GM21526 (cell line): ENCODE data around the gene MRPL53.
A peak's percentile ranks its signal among the peaks of the same experiment; 100 is the strongest.

ENCODE experiments used
- ATAC-seq: cut with Tn5 transposase; IDR thresholded peaks from one replicate; pipeline ENCODE4 v1.9.1; 2021; ENCODE audit warnings: moderate library complexity; ENCODE audit not compliant: unreplicated experiment, low FRiP score

The MRPL53 gene

GRCh38 chr2:74472086-74472944, at the start of gene MRPL53:
Gene MRPL53, minus strand, starts transcription at chr2:74472680. Its CDS starts 20 bp downstream, at chr2:74472660.
- ATAC-seq: peak; percentile 70

DNA sequence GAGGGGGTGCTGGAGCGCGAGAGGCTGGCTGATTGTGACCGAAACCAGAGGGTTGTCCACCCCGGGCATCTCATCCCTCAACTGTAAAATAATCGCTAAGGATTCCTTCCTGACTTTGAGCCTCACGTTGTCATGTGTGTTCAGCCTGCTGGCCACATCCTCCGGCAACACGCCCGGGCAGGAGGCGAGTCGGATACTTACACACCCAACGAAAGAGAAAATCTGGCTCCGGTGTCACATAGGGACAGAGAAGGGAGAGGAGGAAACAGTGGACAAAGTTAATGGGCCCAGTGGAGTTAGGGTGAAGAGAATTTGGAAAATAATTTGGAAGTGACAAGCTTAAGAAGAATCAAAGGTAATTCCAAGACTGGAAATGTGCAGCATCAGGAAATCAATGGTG, 44.2 kb upstream of the MRPL53 start:
- ATAC-seq: no peak

GRCh38 chr2:74515981-74516633, 43.6 kb upstream of the MRPL53 start:
- no peak for ATAC-seq

DNA sequence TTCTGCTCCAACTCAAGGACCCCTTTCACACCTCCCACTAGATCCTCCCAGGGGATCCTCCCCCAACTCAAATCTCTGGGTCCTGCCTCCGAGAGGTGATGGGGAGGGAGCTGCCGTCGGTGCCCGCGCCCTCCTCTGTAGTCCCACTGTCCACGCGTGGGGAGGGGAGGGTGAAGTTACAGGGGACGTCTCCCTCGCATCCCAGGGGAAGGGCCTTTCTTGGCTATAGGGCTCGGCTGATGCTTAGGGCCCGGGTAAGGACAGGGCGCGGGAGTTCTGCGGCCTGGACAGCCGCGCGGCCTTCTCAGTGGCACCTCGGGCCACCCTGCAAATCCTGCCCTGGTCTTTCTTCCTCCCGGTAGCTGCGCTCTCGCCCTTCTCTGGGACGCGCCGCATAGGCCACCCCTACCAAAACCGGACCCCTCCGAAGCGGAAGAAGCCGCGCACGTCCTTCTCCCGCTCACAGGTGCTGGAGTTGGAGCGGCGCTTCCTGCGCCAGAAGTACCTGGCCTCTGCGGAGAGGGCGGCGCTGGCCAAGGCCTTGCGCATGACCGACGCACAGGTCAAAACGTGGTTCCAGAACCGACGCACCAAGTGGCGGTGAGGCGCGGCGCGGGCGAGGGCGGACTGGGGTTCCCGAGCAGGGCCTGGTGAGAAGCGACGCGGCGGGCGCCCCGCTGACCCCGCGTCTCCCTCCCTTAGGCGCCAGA, 42.9 kb upstream of the MRPL53 start:
- no peak for ATAC-seq

DNA sequence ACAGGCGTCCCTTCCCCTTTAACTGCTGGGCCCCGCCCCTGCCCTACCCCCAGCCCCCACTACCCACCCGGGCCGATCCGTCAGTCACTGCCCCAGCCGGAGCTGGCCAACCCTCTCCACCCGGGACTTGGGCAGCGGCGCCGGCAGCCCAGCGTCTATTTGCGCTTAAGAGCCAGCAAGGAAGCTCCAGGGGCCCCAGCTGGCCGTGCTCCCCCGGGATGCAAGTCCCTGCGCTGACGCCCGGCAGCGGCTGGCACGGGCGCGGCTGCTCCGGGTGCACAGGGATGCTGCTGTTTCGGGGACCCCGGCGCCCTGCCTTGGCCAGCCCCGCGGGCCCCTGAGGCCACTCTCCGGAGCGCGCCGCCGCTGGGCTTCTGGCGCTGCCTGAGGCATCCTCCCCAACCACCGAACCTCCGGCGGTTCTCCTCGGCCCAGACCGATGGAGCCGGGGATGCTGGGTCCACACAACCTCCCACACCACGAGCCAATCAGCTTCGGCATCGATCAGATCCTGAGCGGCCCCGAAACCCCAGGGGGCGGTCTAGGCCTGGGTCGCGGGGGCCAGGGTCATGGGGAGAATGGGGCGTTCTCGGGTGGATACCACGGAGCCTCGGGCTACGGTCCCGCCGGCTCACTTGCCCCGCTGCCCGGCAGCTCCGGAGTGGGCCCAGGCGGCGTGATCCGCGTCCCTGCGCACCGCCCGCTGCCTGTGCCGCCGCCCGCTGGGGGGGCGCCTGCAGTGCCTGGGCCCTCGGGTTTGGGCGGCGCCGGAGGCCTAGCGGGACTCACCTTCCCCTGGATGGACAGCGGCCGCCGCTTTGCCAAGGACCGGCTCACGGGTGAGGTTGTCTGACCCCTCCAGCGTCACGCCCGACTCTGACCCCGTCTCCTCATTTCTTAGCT, 42.1 kb upstream of the MRPL53 start, which contains the start of gene TLX2:
TLX2 (plus strand) TSS at position 83 of the 903 bp plus-strand sequence; CDS start at position 440, 357 bp downstream.
- ATAC-seq: no peak

GRCh38 chr2:74513605-74514367, 41.3 kb upstream of the MRPL53 start:
- ATAC-seq: no peak

DNA sequence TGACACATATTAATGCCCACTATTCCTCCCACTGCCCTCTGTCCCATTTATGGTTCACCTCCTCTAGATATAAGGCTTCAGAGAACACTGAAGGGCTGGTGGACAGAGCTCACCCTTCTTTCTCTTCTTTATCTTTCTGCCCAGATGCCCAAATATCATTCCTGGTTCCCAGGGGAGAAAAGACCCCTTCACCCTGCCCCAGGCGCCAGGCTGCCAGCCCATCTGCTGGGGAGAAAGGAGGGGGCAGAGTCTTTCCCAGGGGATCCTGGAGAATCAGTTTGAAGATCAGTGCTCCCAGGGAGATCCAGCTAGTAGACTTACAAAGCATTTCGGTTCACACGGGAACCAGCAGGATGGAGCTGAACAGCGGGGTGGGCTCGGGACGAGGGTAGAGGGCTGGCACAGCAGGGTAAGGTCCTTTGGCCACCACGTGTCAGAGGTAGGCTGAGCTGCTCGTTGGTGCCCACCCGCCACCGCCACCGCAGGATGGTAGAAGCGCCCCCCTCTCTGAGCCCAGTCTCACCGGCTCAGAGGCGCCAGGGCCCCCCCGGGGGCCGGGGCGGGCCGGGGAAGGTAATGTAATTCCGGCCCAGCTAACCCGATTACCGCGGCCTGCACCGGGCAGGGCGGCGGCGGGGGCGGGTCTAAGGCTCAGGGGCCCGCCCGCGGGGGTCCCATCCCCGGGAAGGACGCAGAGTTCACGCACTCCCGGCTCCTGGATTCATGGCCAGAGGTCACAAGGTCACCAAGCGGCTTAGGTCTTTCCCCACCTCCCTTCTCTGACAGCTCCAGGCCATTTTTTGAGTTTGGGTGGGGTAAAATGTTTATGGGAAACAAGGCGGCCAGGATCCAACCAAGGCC, 40.5 kb upstream of the MRPL53 start:
- ATAC-seq: no peak

GRCh38 chr2:74511104-74511989, 38.9 kb upstream of the MRPL53 start:
- no peak for ATAC-seq

- ATAC-seq: no peak
Measured at GRCh38 chr2:74510272-74510671, 37.8 kb upstream of the MRPL53 start.

DNA sequence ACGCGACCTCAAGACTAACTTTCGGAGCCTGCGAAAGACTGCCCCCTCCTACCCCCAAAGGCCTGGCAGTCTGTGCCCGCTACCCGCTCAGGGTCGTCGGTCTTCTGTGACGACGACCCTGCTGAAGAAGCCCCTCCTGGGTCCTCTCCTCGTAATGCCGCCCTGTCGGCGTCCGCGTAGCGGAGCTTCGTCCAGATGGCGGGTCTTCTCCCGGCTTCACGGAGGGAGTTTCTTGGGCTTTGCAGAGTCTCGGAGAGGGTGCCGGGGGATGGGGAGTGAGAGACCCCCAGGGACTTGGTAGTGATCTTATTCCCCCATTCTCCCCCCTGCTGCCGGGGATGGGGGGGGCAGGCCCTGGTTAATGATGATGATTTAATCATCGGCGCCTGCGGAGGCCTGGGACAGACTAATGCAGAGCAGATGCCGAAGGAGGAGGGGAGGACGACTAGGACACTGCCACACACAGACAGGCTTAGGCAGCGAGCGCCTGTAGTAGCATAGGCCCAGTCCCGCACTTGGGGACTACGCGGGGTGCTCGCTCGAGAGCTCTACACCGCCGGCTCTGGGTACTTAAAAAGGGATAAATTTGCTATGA, 35.5 kb upstream of the MRPL53 start:
- ATAC-seq: no peak

DNA sequence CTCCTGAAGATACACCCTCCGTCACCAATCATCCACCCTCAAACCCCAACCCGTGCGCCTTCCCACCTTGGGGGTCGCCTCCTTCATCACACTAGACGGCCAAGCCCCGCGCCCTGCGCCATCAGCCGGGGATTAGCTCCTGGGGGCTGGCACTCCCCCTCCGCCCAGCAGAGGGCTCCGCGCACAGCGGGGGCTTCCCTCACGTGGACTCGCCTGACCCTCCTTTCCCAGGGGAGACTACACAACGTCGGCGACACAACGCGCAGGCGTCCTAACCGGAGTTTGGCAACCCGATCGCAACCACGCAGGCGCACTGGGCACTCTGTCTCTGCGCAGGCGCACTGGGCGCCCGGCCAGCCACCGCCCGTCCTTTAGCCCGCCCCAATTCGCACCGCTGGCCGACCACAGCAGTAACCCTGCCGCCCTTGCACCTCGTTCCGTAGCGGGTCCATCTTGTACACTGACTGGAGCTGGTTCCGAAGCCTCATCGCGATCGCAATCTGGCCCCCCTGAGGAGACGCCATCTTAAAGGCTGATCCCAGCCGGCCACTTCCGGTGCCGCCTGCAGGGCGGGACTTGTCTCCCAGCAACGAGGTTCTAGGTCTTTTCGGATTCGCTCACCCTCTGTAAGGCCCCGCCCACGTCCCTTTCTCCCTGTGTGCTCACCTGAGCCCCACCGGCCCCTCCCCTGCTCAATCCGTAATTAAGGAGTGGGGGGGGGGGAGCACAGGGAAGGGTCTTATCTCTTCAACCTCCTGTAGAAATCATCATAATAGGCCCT, 34.9 kb upstream of the MRPL53 start, which contains the start of gene PCGF1:
PCGF1 (minus strand) TSS at position 551 of the 781 bp plus-strand sequence; CDS start at position 524, 27 bp downstream.
- peak; percentile 78 for ATAC-seq

DNA sequence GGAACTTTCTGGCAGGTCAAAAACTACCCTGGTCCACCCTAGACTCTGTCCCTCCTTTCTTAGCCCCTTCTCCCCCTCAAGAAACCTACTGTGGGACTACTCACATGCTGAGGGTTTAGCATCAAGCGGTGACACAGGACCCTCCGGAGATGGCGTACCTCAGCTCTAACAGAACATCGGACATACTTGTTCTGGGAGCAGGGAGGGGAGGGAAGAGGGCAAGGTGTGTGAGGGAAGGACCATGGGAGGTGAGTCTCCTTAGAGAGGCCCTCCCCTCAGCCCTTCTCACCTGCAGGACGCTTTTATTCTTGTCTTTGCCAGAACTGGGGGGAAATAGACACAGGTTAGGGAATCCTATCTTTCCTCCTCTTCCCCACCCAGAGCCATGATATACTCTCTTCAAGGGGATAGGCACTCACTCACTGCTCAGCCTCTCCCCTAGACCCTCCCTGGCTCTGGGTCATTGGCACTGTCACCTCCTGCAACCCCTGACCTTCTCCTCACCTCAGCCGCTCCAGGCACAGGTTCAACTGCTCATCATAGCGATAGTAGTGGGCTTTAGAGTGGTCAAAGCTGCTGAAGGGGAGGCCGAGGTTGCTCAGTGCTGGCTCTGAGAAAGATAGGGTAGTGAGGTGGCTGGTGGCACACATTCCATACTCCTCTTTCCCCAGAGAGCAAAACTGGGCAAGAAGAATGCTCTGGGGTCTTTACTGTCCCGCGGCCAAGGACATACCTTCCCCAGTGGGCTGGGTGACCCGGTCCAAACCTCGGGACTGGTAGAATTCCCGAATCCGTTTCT, 33.2 kb upstream of the MRPL53 start:
- ATAC-seq: no peak

DNA sequence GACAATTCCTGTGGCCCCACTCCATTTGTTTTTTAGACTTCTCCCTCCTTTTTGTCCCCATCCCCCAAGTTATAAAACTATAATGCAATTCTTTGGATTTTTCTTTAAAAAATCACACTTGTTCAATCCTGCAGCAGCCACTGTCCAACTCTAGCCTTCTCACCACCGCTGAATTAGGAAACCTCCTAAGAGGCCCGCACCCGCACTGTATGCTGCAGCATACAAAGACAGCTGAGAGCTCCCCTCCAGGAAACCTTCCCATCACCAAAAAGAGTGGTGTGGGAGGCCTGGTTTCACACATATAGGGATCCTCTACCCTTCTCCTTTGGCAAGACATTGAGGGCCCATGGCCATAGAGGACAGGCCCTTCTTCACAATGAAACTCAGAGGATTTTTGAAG, 32.1 kb upstream of the MRPL53 start:
- no peak for ATAC-seq

GRCh38 chr2:74503506-74504475, 31.3 kb upstream of the MRPL53 start:
- no peak for ATAC-seq
